T-helper 2 cell (primary cell): ENCODE measurements around the gene LRRC8A.
"Not testable (repeated sequence)": the region's sequence is repeated elsewhere in the genome, so short reads cannot be mapped to it uniquely, and the experiment has no call there.

Source experiments
- DNase-seq, 5 experiments: peaks; one replicate each; pipeline versions ENCODE4 v3.0.0 to v3.0.0-alpha.2; 2012 to 2022
- total RNA-seq, 2 donors: gene quantifications; one replicate each; lab custom pipeline; 2026; lab: John Stamatoyannopoulos, UW

Gene LRRC8A
- 62.6 to 76.1 reads per million in 2 donors for total RNA-seq

- DNase-seq: peak; percentile 96 to 98 (median 97)
Measured at GRCh38 chr9:128881884-128882676, at the start of gene LRRC8A, which contains the start of gene KYAT1. Gene LRRC8A, plus strand, starts transcription at chr9:128882133. Its CDS starts 25,032 bp downstream, at chr9:128907165. Gene KYAT1, minus strand, starts transcription at chr9:128881950. Its CDS starts 36,545 bp downstream, at chr9:128845405.

DNA sequence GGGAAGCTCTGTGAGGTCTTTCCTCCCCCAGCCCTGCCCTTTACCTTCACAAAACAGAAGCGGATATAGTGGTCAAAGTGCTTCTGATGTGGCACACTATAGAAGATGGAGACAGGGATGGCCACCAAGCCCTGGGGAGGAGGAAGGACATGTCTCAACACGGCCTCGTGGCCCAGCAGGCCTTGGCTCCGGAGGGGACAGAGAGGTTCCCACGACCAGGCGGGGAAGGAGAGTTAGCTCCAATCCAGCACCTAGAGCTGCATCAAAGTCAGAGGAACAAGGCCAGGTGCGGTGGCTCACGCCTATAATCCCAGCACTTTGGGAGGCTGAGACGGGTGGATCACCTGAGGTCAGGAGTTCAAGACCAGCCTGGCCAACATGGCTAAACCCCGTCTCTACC, 48.2 kb upstream of the LRRC8A start:
- no peak for DNase-seq

DNA sequence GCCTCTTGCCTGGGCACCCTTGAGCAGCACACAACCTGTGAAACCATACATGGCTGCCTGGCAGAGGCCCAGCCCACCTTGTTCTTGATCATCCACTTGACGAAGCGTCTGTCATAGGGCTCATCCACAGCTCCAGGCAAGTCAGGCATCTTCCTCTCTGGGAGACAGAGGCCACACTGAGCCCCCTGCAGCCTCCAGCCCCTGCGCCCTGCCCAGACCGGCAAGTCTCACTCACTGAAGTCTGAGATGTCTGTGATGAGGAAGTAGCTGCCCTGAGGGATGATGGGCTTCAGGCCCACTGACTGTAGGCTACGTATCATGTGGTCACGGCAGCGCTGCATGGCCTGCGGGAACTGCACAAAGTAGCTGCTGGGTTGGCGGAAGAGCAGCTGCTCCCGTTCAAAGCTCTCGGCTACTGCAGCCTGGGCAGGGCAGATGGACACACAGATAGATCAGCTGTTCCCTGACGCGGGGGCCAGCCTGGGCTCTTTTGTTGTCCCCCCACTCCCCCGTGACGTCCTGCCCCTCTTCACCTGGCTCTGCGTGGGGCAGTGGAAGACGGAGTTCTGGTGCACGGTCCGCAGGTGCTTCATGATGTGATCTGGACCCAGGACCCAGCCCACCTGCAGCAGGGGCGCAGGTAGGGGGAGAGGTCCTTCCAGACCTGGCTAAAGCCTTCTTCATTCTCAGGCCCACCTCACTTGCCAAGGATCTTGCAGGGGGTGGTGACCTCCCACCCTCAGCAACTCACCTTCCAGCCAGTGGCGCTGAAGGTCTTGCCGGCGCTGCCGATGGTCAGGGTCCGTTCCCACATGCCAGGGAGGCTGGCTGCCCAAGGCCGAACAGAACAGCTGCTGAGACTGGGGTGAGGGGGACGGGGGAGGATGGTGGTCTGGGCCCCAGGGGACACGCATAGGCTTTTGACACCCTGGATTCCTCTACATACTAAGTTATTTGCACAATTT, 46.4 kb upstream of the LRRC8A start:
- DNase-seq: no peak

DNA sequence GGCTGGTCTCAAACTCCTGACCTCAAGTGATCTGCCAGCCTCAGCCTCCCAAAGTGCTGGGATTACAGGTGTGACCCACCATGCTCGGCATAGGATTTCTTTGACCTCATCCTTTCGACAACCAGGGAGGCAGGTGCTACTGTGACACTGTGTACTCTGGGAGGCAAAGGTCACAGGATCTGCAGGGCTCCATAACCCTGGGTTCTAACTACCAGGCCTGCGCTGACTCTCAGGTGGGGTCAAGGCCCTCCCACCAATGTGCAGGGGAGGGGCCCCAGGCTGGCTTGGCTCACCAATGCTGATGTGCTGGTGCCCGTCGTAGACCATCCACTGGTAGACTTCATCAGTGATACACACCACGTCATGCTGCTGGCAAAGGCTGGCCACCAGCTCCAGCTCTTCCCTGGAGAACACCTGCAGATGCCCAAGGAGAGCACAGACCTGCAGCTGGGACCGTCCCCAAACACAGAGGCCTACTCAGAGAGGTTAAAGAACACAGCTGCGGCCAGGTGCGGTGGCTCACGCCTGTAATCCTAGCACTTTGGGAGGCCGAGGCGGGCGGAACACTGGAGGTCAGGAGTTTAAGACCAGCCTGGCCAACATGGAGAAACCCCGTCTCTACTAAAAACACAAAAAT, 45.3 kb upstream of the LRRC8A start:
- no peak for DNase-seq

- DNase-seq: no peak
Measured at GRCh38 chr9:128838338-128838737, 43.6 kb upstream of the LRRC8A start.

DNA sequence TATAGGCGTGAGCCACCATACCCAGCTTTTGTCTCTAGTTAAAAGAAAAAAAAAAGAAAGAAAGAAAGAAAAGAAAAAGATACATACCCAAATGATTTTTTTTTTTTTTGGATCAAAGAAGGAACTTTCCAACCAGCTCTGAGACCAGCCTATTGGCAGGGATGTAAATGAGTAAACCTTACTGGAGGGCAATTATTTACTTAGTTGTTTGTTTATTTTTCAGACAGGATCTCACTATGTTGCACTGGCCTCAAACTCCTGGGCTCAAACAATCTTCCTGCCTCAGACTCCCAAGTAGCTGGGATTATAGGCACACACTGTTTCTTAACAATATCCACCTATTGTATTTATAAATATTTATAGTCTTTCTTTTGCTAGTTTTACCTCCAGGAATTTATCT, 41.4 kb upstream of the LRRC8A start:
- DNase-seq: no peak

DNA sequence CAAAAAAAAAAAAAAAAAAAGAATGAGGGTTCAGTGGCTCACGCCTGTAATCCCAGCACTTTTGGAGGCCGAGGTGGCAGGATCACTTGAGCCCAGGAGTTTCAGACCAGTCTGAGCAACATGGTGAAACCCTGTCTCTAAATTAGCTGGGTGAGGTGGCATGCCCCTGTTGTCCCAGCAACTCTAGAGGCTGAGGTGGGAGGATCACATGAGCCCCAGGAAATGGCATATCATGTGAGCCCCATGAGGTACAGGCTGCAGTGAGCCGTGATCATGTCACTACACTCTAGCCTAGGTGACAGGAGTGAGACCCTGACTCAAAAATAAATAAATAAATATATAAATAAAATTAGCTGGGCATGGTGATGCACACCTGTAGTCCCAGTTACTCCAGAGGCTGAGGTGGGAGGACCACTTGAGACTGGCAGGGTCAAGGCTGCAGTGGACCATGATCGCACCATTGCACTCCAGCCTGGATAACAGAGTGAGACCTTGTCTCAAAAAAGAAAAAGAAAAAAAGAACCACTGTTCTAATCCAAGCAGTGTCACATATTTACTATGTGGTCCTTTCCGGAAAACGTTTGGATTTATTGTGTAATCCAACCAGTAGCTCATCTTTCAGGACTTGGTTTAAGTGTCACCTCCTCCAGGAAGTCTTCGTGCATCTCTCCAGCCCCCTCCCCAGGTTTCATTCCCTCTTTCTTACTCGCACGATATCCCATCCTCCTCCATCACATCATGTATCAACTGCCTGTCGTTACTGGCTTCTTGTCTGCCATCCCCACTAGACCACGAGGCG, 40.0 kb upstream of the LRRC8A start:
- DNase-seq: no peak

DNA sequence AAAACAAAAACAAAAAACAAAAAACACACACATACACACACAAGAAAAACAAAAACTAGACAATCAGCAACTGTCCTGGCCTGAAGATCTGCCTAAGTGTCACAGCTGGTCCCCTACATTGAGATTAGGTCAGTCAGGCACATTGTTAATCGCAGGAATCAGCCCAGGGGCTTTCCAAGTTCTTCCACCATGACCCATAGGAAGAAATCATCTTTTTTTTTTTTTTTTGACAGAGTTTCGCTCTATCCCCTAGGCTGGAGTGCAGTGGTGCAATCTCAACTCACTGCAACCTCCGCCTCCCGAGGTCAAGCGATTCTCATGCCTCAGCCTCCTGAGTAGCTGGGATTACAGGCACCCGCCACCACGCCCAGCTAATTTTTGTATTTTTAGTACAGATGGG, 38.8 kb upstream of the LRRC8A start:
- not testable (repeated sequence) for DNase-seq

DNA sequence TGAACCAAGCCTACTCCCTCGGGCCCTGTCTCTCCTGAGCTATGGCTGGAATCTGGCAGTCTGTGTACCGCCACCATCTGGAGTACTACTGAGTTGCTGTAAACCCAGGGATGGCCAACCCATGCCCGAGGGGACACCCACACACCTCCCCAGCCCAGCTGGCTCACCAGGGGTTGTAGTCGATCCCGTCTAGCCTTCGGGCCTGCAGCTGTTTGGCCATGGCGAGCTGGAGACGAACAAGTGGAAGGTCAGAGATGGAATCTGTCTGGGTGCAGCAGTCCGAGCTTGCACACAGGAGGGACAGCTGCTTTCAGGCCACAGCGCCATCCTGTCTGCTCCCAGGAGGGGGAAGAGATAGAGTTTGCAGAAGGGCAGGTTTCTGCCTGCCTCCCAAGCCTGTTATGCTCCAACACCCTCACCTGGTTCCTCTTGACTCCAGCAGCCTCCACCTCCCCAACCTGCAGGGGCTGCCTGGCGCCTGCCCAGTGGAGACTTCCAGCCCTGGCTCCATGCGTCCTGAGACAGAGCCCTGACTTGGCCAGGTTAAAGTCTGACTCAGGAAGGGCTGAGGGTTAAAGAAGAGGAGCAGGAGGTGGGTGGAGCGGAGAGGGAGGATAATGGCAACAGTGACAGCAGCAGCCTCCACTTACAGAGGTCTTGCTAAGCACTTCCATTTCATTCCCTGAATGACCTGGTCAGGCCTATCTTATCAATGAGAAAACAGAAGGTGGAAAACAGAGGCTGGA, 36.6 kb upstream of the LRRC8A start:
- no peak for DNase-seq

GRCh38 chr9:128846680-128847030, 35.3 kb upstream of the LRRC8A start:
- no peak for DNase-seq

DNA sequence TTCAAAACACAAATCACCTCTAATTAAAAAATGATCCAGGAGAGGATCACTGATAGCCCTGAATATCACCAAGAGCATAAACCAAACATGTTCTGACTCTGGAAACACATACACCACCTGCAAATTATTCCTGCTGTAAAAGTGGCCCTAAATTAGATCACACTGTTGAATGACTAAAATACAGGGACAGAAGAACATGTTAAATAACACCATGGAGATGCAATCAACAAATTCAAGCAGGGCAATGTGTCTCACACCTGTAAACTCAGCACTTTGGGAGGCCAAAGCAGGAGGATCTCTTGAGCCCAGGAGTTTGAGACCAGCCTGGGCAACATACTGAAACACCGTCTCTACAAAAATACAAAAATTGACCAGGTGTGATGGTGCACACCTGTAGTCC, 34.1 kb upstream of the LRRC8A start:
- DNase-seq: no peak

DNA sequence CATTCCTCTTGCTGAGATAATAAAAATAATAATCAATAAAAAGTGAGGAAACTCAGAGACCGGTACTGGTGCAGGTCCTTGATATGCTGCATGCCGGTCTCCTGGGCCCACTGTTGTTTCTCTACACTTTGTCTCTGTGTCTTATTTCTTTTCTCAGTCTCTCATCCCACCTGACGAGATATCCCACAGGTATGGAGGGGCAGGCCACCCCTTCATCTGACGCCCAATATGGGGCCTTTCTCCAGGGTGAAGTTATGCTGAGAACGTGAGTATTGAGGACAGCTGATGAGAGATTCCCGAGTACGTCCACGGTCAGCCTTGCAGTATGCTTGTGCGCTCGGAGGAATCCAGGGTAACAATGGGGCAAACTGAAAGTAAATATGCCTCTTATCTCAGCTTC, 30.9 kb upstream of the LRRC8A start:
- DNase-seq: not testable (repeated sequence)

- peak in 1 of 5 experiments; percentile 22 for DNase-seq
Measured at GRCh38 chr9:128851779-128852600, 29.9 kb upstream of the LRRC8A start.

GRCh38 chr9:128852646-128853045, 29.3 kb upstream of the LRRC8A start:
- DNase-seq: not testable (repeated sequence)

DNA sequence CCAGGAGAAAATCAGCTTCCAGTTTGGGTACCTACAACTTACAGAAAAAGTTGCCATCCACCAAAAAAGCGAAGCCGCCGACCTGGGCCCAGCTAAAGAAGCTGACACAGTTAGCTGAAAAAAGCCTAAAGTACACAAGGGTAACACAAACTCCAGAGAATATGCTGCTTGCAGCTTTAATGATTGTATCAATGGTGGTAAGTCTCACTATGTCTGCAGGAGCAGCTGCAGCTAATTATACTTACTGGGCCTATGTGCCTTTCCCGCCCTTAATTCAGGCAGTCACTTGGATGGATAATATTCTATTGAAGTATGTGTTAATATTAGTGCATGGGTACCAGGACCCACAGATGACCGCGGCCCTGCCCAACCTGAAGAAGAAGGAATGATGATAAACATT, 27.5 kb upstream of the LRRC8A start:
- not testable (repeated sequence) for DNase-seq

- DNase-seq: not testable (repeated sequence)
Measured at GRCh38 chr9:128858476-128858875, 23.5 kb upstream of the LRRC8A start.

DNA sequence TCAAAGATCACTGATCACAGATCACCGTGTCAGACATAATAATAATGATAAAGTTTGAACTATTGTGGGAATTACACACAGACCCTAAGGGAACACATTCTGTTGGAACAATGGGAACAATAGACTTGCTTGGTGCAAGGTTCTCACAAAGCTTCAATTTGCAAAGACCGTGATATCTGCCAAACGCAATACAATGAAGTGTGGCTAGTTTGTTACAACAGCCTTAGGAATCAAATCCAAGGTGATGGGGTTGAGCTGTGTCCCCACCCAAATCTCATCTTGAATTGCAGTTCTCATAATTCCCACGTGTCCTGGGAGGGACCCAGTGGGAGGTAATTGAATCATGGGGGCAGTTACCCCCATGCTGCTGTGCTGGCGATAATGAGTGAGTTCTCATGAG, 21.0 kb upstream of the LRRC8A start:
- DNase-seq: no peak

GRCh38 chr9:128861501-128861900, 20.4 kb upstream of the LRRC8A start:
- DNase-seq: no peak

GRCh38 chr9:128862401-128862851, 19.5 kb upstream of the LRRC8A start:
- no peak for DNase-seq

- DNase-seq: peak; percentile 62 to 81 (median 77)
Measured at GRCh38 chr9:128863647-128864046, 18.3 kb upstream of the LRRC8A start.
